Dermis microvascular lymphatic vessel endothelial cell (primary cell): ENCODE data around the gene VAMP4. TPM values are rescaled to one million over a fixed set of nuclear protein-coding genes. Genes with fewer than 3 reads are reported as not detected.
"Not testable (repeated sequence)": the region's sequence is repeated elsewhere in the genome, so short reads cannot be mapped to it uniquely, and the experiment has no call there.

Experiments used
- DNase-seq, 2 donors: peaks; one replicate each; pipeline versions ENCODE4 v3.0.0 to v3.0.0-alpha.2; 2010; ENCODE audit warnings: low read depth in 2 of 2
- total RNA-seq: library from RNA; depleted of rRNA; stranded (reverse); fragments of >200 nt; gene quantifications from 2 replicates; pipeline ENCODE4 v1.2.1, GENCODE V29; 2014

VAMP4 gene
- total RNA-seq, 1 donor from 2014 or later = 3.1 TPM

DNA sequence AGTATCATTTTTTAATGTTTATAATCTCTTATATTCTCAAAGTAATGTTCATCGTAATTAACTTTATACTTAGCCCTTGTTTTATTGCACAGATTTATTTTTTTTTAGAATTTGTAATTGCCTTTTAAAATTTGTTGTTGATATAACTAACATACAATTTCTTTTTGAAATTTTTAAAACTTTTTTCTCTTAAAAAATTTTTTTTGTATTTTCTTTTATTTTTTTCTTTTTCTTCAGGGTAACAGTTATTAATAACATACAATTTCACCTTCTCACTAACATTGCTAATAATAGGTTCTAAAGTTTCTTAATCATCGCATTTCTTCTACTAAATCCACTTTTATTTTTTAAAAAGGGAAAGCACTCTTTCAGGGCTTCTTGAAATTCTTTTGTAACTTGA lies 11.3 kb upstream of the VAMP4 start:
- no peak for DNase-seq

DNA sequence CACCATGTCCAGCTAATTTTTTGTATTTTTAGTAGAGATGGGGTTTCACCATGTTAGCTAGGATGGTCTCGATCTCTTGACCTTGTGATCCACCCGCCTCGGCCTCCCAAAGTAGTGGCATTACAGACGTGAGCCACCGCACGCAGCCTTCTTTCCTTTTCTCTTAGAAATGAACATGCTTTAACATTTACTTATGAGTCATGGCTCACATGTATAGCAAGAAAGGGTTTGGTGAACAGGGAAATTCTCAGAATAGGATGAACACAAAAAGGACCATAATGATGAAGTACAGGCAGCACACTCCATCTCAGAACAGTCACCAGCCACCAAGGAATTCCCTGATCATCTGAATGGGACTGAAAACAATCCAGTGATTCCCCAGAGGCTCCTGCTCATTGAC lies 9.4 kb upstream of the VAMP4 start:
- no peak for DNase-seq

GRCh38 chr1:171748651-171749050 lies 6.8 kb upstream of the VAMP4 start:
- no peak for DNase-seq

GRCh38 chr1:171744986-171745385 lies 3.1 kb upstream of the VAMP4 start:
- no peak for DNase-seq

DNA sequence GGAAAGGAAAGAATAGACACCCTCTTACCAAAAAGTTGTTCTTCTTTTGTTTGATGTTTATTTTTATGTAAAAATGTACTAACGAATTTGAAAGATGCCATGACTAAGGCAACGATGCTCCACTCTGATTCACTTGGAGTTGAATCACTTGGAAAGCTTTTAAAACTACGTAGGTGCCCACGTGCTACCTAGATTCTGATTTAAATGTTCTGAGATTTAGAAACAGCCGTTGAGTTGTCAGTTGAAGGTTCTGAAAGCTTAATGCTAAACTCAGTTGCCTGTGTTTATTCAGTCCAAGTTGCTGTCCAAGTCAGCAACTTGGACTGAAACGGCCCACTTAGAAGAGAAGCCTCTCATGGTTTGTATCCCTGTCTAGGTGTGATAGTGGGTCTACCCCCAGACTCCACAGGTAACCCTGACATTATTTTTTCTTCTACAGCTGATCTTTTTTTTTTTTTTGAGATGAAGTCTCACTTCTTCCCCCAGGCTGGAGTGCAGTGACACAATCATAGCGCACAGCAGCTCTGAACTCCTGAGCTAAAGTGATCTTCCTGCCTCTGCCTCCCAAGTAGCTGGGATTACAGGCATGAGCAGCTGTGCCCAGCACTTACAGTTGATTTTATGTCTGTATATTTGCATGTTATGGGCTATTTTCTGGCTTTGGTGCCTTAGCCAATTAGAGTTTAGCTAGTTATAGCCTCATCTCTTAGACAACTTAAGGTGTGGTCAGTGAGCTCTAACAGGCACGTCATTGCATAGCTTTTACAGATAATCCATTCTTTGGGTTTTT lies 1.4 kb upstream of the VAMP4 start:
- DNase-seq = peak in 1 of 2 donors; percentile 57

DNA sequence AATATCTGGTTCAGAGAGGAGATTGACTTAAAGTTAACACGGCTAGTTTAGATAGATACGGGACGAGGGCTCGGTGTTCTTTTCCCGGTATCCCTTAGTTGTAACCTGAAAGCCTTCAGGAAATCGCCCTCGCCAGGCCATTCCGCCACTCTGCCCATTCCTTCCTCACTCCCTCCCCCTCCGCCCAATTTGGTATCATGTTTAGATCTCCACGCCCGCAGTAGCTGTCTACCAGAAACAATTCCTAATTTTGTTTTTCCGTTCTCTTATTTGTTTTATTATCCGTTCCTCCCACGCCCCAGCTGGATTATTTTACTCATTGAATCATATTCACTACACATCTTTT lies 685 bp upstream of the VAMP4 start:
- peak in 1 of 2 donors; percentile 41 for DNase-seq

DNA sequence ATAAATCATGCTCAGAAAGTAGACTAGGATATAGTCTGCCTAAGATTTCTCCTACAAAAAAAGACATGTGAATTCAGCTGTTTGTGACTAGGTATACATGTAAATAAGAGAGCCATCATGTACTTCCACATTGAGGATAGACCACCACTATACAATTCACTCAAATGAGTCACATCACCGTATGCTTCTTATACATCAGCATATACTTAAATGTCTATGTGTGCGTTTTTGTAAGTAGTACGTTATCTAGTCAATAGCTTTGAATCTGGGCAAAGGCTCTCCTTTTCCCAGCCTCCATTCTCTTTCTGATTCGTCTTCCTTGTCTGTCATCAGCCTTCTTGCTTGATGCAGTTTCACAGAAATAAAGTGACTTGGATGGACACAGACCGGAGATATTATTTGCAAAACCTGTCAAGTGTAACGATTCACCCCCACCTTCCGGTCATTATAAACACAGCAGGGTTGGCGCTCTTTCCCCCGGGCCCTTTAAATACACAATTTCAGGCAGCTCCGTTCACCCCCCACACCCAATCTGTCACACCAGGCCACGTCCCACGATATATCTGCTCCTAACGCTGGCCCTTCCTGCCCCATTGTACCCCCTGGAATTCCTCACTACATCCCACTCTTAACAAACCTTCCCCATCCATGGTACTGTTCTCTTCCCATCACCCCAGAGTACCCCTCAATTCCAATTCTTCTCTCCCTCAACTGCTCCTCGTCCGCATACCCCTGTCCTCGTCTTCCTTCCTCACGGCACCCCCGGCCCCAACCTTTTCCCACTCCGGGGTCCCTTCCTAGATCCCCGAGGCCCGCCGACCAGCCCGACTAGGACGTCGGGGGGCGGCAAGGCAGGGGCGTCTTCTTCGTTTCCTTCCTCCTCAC lies 636 bp downstream of the VAMP4 start:
- DNase-seq = peak in 1 of 2 donors; percentile 55

DNA sequence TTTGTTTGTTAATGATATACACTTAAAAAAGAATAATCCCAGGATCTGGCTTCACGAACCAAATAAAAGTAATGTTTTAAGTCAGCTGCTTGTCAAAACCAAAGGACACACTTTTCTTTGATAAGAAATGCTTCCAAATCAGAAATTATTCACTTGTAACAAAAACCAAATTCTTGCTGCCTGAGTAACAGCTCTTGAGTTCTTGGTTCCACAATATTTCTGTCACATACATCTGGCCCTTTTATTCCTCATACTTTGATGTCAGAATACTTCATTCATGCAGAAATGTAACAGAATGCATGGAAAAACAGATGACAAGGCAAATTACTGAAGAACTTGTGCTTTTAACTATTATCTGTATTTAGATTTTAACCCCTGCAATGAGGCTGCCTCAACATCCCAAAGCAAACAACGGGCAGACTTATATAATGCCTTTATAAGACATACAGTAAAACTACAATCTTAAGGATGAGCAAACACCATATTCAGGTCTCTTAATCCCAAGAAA lies 1.5 kb downstream of the VAMP4 start:
- DNase-seq = no peak

DNA sequence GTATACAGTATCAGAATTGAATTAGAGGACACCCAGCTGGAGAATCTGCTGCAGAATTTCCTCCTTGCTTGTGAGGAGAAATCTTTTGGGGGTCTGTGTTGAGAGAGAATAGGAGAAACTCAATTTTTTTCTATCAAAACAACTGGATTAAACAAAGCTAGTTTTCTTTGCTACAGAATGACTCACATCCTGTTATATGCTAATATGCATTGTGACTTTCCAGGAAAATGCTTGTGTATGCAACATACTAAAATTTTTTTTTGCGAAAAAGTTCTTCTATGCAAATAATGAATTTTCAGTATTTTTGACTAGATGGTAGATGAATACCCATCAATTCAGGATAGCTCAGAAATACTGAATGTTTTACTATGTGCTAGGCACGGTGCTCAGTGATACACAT lies 2.2 kb downstream of the VAMP4 start:
- DNase-seq = peak; percentile 17 to 53

DNA sequence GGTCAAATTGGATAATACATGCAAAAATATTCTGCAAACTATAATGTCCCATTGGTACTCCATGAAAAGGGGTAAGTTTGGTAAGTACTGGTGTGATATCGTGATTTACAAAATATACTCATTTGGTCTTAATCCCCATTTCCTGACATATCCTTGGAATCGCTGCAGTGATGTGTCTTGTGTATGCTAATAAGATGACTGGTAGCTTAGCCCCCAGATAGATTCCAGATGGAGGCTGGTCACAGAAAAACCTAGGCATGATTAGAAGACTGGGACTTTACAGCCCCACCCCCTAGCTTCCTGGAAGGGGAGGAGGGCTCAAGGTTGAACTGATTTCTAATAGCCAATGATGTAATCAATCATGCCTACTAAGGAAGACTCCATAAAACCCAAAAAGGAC lies 3.0 kb downstream of the VAMP4 start:
- DNase-seq = no peak

DNA sequence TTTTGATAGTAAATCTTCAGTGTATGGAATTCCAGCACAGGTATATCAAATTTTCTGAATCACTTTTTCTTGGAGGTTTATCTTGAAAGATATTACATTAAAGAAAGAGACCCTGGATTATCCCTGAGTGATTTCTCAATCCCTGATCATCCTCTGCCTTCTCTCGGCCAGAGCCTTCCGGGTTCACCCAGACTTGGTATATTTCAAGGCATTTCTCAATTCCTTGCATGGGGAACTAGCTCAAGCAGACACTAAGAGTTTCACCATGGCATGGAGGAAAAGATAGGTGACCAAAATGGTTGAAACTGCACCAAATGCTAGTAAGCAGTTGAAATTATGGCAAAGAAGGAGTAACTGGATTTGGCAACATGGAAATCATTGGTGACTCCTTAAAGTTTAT lies 5.7 kb downstream of the VAMP4 start:
- DNase-seq = no peak

DNA sequence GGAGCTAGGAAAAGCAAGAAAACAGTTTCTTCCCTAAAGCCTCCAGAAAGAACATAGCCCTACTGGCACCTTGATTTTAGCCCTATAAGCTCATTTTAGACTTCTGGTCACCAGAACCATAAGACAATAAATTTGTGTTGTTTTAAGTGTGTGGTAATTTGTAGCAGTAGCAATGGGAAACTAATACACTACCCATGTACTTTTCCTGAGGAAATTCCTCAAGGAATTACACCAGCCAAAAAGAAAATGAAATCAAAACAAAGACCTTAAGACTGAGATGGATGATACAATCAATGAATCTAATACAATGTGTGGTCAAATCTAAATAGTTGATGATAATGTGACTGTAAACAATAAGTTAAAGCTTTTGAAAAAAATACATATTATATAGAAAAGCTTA lies 11.8 kb downstream of the VAMP4 start:
- DNase-seq = peak in 1 of 2 donors; percentile 31

DNA sequence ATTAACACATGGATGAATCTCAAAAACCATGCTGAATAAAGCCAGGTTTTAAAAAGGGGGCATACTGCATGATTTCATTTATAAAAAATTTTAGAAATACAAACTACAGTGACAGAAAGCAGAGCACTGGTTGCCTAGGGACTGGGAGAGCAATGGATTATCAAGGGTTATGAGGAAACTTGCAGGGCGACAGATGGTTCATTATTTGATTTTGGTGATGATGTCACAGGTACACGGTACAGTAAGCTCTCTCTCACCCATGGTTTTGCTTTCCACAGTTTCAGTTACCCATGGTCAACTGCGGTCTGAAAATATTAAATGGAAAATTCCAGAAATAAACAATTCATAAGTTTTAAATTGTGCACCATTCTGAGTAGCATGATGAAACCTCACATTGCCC lies 14.1 kb downstream of the VAMP4 start:
- no peak for DNase-seq

GRCh38 chr1:171723180-171723579 lies 18.7 kb downstream of the VAMP4 start:
- not testable (repeated sequence) for DNase-seq

DNA sequence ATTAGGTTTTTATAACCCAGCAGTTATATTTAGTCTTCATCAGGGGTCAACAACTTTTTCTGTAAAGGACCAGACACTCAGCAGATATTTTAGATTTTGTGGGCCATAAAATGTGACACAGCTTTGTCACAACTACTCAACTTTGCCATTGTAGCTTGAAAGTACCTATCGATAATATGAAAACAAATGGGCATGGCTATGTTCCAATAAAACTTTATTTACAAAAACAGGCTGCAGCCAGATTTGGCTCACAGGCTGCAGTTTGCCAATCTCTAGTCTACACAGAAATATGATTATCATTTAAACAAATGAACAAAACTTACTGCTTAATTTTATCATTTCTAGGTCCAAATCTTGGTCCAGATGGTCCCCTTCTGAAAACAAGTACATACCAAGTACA lies 23.0 kb downstream of the VAMP4 start:
- DNase-seq = no peak

DNA sequence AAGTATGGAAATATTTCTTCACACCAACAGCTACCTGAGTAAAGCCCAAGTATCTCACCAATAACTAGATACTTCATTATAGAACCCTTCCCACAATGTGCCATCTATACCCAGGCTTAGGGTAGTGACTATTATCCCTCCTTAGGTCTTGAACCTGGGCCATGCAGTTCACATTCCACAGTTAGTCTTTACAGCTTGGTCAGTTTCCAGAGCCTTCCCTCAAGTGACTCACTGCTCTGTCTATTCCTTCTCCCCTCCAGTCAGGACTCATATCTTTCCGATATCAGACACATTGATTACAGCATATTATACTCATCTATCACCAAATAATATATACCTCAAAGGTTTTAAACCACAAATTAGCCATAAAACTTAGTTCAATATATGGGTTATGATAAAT lies 23.6 kb downstream of the VAMP4 start:
- no peak for DNase-seq

DNA sequence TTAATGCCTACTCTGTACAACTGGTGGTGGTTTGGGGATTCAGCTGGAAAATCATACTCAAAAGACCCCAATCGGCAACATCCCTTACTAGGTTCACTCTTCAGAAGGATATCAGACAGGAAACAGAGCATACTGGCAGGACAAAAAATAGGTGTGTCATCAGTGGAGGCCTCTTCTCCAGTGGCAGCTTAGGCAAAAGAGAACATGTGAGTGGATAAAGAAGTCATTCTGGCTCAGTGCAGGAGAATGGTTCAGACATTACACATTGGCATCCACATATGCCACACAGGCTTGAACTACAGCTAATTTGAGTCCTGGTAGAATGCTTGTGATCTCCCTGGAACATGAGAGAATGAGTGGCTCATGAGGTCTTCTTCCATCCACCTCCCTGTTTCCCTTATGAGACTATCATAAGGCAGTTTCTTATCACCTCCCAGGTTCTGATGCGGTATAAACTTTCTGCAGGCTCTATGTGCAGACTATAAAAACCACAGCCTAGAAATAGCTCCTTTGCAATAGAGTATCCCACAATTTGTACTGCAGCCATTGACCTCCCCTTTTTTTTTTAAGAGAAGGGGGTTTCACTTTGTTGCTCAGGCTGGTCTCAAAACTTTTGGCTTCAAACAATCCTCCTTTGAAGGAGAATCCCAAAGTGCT lies 24.7 kb downstream of the VAMP4 start:
- no peak for DNase-seq

DNA sequence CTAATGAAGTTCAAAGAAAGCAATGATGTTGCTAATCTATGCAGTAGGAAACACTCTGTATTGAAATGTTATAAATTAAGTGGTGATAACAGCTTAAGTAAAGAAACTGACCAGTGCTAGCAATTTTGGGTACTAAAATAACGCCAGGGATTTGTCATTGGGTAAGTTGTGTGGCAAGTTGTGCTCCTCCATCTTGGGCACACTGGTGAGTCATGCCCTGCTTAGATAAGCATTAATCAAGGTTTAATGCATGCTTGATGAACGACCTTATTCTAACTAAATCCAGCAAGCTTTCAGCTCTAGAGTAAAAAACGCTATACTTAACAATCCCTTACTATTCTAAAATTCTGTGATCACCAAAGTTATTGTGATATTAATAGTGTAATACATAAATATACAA lies 25.2 kb downstream of the VAMP4 start:
- peak in 1 of 2 donors; percentile 11 for DNase-seq

- DNase-seq = peak; percentile 10 to 29
Observed at GRCh38 chr1:171715813-171716251, 26.0 kb downstream of the VAMP4 start.

DNA sequence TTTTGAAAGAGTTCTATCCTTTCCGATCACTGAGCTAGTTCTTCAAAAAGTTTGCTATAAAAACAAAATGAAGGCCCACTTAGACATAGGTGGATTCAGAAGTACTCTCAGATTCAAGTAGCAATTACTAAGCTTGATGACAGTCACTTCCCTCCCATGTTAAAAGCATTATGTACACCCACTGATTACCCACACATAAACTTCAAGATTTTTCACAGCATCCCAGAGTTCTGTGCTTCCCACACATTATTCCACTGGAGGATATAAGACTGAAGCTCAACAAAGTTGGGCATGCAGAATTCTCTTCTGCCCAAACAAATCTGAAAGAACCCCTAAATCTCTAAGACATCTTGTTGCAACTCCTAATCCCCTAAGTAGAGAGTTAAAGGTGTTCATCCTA lies 29.5 kb downstream of the VAMP4 start:
- DNase-seq = no peak

DNA sequence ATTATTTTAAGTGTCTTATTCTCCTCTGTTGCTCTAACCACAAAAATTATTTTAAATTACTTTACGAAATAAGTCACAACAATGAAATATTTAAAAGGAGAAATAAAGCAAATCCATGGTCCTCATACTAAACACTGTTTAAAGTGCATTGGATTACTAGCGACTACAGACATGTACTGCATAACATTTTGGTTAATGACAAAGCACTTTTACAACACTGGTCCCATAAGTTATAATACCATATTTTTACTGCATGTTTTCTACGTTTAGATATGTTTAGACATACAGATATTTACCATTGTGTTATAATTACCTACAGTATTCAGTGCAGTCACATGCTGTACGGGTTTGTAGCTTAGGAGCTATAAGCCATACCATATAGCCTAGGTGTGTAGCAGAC lies 30.2 kb downstream of the VAMP4 start:
- no peak for DNase-seq

DNA sequence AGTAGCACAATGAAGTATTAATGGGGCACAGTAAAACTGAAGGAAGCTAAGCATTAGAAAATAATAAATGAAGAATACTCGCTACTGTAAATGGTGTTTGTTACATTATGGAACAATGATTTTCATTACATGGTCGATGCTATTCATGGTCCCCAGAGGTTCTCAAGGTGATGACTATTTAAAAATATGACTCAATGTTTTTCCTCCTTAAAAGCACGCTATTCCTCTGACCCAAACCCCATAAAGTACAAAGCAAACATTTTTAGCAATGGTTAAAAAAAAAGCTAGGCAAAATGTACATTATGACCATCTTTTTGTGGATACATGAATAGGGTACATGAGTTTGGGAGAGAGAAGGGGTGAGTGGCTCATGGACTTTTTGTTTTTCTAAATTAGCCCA lies 34.3 kb downstream of the VAMP4 start:
- no peak for DNase-seq
